ENCODE data around the gene CREBBP. TPM values are rescaled to one million over a fixed set of nuclear protein-coding genes. Genes with fewer than 3 reads are reported as not detected.

Gene CREBBP
- total and polyA plus RNA-seq, 2 experiments from 2014 or later = 36.9 to 54.8 TPM

DNA sequence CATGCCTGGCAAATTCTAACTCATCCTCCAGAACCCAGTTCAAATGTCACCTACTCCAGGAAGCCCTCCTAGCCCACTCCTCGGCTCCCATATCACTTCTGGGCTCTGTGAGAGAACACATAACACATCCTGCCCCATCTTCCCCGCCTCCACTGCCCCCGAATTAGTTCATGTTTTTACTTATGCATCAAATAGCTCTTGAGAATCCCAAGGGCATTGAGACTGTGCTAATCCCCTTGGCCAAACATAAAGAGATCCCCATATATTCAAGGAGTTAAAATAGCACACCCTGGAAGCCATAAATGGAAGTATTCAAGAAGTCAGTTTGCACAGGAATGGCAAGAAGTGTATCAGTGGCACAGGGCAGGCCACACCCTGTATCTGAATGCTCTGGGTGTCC lies 2.0 kb upstream of the CREBBP start:
- Histone ChIP-seq H3K4me3 (no peak overlapping the region), H3K36me3 (ENCODE audit: insufficient read depth) (no peaks in the 10 kb centered on the region), H2AFZ (no peak overlapping the region), H3K4me2 (no peak overlapping the region), H3K9me2 (ENCODE audit: insufficient read depth) (no peaks in the 10 kb centered on the region), H3K27me3 (ENCODE audit: insufficient read depth) (no peaks in the 10 kb centered on the region), H3K27ac (ENCODE audit: low read depth) (no peak overlapping the region), H3K4me1 (ENCODE audit: insufficient read depth) (peaks cover 19% of the 10 kb centered on the region), H4K20me1 (replicated peaks; ENCODE audit: insufficient read depth) (peaks cover 20% of the 10 kb centered on the region), H3F3A (replicated peaks; ENCODE audit: low read depth) (no peaks in the 10 kb centered on the region), H3K79me2 (replicated peaks; ENCODE audit: insufficient read depth) (peaks cover 22% of the 10 kb centered on the region)
- Mint-ChIP-seq H3K27me3 (ENCODE audit: insufficient read depth, low read depth, poor library complexity) (peaks cover 14% of the 10 kb centered on the region), H3K9me3 (peaks cover 5% of the 10 kb centered on the region; the same call in 2 of the 3 replicates), H3K27ac (no peak overlapping the region), H3K4me1 (peaks cover 24% of the 10 kb centered on the region), H3K36me3 (ENCODE audit: low read depth) (peaks cover 16% of the 10 kb centered on the region), H3K4me3 (peak overlapping the region; percentile 75; the same call in 2 of the 3 replicates)
- DNase-seq (ENCODE audit: low spot score) (no peak), ATAC-seq (no peak)
- TF ChIP-seq ZNF331 (CRISPR knock-in tag; IDR thresholded peaks at IDR 0.05; ENCODE audit: low read depth) (no peak), STAT1 (IDR thresholded peaks at IDR 0.05; ENCODE audit: unreplicated experiment) (no peak), CREB1 (CRISPR knock-in tag; IDR thresholded peaks at IDR 0.05; ENCODE audit: low read depth) (no peak)

DNA sequence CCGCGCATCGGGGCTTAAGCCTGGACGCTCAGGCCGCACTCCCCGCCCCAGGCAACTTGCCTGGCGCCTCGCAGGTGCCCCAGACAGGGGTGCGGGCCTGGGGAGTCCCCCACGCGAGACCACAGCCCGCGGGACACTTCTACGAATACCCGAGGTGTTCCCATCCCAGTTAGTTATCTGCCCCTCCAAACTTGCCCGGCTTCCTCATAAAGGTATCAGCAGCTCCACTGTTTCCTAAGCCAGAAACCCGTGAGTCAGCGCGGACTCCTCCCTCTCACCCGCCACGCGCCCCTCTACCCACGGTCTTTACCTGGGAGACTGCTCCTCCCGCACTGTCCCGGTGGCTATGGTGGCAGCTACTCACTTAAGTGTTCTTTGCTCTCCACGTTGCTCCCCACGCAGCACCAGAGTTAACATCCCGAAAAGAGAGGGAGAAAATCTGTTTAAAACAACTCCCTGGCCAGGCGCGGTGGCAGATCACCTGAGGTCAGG lies 1.0 kb upstream of the CREBBP start:
- H3K79me2 ChIP-seq (replicated peaks; ENCODE audit: insufficient read depth) = peaks cover 32% of the 10 kb centered on the region
- H3K27me3 Mint-ChIP-seq (ENCODE audit: insufficient read depth, low read depth, poor library complexity) = peaks cover 15% of the 10 kb centered on the region
- peaks cover 5% of the 10 kb centered on the region; the same call in 1 of the 3 replicates for H3K9me3 Mint-ChIP-seq
- H4K20me1 ChIP-seq (replicated peaks; ENCODE audit: insufficient read depth) = peaks cover 30% of the 10 kb centered on the region
- peak overlapping the region; percentile 75 for H3K4me3 Mint-ChIP-seq
- peaks cover 32% of the 10 kb centered on the region for H3K4me1 Mint-ChIP-seq
- DNase-seq (ENCODE audit: low spot score) (peak; percentile 48), ATAC-seq (peak; percentile 27)
- H3K9me2 ChIP-seq (ENCODE audit: insufficient read depth) = no peaks in the 10 kb centered on the region
- H3K27ac Mint-ChIP-seq = no peak overlapping the region
- peaks cover 19% of the 10 kb centered on the region for H3K4me1 ChIP-seq (ENCODE audit: insufficient read depth)
- H2AFZ ChIP-seq = peak overlapping the region; percentile 86
- H3K36me3 Mint-ChIP-seq (ENCODE audit: low read depth) = peaks cover 17% of the 10 kb centered on the region
- peak overlapping the region; percentile 78 for H3K4me2 ChIP-seq
- H3K36me3 ChIP-seq (ENCODE audit: insufficient read depth) = no peaks in the 10 kb centered on the region
- H3K27ac ChIP-seq (ENCODE audit: low read depth) = no peak overlapping the region
- TF ChIP-seq ZNF114 (CRISPR knock-in tag; IDR thresholded peaks at IDR 0.05) = no peak
- TF ChIP-seq EZH2 (IDR thresholded peaks at IDR 0.05; ENCODE audit: low read depth, unreplicated experiment) = no peak
- TF ChIP-seq POLR2AphosphoS5 (IDR thresholded peaks at IDR 0.05; ENCODE audit: low read depth) = no peak; the same call in 1 of the 2 replicates
- no peak for TF ChIP-seq JUNB (IDR thresholded peaks at IDR 0.05; ENCODE audit: unreplicated experiment)
- TF ChIP-seq, protein P1, sequence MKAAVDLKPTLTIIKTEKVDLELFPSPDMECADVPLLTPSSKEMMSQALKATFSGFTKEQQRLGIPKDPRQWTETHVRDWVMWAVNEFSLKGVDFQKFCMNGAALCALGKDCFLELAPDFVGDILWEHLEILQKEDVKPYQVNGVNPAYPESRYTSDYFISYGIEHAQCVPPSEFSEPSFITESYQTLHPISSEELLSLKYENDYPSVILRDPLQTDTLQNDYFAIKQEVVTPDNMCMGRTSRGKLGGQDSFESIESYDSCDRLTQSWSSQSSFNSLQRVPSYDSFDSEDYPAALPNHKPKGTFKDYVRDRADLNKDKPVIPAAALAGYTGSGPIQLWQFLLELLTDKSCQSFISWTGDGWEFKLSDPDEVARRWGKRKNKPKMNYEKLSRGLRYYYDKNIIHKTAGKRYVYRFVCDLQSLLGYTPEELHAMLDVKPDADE (IDR thresholded peaks at IDR 0.05) = no peak
- no peak for TF ChIP-seq EZH2phosphoT487 (IDR thresholded peaks at IDR 0.05; ENCODE audit: unreplicated experiment)
- TF ChIP-seq, protein P2, sequence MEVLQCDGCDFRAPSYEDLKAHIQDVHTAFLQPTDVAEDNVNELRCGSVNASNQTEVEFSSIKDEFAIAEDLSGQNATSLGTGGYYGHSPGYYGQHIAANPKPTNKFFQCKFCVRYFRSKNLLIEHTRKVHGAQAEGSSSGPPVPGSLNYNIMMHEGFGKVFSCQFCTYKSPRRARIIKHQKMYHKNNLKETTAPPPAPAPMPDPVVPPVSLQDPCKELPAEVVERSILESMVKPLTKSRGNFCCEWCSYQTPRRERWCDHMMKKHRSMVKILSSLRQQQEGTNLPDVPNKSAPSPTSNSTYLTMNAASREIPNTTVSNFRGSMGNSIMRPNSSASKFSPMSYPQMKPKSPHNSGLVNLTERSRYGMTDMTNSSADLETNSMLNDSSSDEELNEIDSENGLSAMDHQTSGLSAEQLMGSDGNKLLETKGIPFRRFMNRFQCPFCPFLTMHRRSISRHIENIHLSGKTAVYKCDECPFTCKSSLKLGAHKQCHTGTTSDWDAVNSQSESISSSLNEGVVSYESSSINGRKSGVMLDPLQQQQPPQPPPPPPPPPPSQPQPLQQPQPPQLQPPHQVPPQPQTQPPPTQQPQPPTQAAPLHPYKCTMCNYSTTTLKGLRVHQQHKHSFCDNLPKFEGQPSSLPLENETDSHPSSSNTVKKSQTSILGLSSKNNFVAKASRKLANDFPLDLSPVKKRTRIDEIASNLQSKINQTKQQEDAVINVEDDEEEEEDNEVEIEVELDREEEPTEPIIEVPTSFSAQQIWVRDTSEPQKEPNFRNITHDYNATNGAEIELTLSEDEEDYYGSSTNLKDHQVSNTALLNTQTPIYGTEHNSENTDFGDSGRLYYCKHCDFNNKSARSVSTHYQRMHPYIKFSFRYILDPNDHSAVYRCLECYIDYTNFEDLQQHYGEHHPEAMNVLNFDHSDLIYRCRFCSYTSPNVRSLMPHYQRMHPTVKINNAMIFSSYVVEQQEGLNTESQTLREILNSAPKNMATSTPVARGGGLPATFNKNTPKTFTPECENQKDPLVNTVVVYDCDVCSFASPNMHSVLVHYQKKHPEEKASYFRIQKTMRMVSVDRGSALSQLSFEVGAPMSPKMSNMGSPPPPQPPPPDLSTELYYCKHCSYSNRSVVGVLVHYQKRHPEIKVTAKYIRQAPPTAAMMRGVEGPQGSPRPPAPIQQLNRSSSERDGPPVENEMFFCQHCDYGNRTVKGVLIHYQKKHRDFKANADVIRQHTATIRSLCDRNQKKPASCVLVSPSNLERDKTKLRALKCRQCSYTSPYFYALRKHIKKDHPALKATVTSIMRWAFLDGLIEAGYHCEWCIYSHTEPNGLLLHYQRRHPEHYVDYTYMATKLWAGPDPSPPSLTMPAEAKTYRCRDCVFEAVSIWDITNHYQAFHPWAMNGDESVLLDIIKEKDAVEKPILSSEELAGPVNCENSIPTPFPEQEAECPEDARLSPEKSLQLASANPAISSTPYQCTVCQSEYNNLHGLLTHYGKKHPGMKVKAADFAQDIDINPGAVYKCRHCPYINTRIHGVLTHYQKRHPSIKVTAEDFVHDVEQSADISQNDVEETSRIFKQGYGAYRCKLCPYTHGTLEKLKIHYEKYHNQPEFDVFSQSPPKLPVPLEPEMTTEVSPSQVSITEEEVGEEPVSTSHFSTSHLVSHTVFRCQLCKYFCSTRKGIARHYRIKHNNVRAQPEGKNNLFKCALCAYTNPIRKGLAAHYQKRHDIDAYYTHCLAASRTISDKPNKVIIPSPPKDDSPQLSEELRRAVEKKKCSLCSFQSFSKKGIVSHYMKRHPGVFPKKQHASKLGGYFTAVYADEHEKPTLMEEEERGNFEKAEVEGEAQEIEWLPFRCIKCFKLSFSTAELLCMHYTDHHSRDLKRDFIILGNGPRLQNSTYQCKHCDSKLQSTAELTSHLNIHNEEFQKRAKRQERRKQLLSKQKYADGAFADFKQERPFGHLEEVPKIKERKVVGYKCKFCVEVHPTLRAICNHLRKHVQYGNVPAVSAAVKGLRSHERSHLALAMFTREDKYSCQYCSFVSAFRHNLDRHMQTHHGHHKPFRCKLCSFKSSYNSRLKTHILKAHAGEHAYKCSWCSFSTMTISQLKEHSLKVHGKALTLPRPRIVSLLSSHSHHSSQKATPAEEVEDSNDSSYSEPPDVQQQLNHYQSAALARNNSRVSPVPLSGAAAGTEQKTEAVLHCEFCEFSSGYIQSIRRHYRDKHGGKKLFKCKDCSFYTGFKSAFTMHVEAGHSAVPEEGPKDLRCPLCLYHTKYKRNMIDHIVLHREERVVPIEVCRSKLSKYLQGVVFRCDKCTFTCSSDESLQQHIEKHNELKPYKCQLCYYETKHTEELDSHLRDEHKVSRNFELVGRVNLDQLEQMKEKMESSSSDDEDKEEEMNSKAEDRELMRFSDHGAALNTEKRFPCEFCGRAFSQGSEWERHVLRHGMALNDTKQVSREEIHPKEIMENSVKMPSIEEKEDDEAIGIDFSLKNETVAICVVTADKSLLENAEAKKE (CRISPR knock-in tag; IDR thresholded peaks at IDR 0.05) = no peak
- TF ChIP-seq, protein P3, sequence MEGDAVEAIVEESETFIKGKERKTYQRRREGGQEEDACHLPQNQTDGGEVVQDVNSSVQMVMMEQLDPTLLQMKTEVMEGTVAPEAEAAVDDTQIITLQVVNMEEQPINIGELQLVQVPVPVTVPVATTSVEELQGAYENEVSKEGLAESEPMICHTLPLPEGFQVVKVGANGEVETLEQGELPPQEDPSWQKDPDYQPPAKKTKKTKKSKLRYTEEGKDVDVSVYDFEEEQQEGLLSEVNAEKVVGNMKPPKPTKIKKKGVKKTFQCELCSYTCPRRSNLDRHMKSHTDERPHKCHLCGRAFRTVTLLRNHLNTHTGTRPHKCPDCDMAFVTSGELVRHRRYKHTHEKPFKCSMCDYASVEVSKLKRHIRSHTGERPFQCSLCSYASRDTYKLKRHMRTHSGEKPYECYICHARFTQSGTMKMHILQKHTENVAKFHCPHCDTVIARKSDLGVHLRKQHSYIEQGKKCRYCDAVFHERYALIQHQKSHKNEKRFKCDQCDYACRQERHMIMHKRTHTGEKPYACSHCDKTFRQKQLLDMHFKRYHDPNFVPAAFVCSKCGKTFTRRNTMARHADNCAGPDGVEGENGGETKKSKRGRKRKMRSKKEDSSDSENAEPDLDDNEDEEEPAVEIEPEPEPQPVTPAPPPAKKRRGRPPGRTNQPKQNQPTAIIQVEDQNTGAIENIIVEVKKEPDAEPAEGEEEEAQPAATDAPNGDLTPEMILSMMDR (conservative IDR thresholded peaks at IDR 0.05; ENCODE audit: low read depth in 2 of 2) = no peak
- no peak for TF ChIP-seq ZNF331 (CRISPR knock-in tag; IDR thresholded peaks at IDR 0.05; ENCODE audit: low read depth)
- TF ChIP-seq CREB1 (CRISPR knock-in tag; IDR thresholded peaks at IDR 0.05; ENCODE audit: low read depth) = no peak
- TF ChIP-seq STAT1 (IDR thresholded peaks at IDR 0.05; ENCODE audit: unreplicated experiment) = no peak
- H3F3A ChIP-seq (replicated peaks; ENCODE audit: low read depth) = no peaks in the 10 kb centered on the region
- peak overlapping the region; percentile 73 for H3K4me3 ChIP-seq
- no peaks in the 10 kb centered on the region for H3K27me3 ChIP-seq (ENCODE audit: insufficient read depth)
